Neuron (in vitro differentiated cells): ENCODE data around the gene ISY1.
"Not testable (repeated sequence)": the region's sequence is repeated elsewhere in the genome, so short reads cannot be mapped to it uniquely, and the experiment has no call there.

Source experiments
- H2AFZ ChIP-seq: one replicate; pipeline ENCODE4 v1.6.1; 2013; ENCODE audit warnings: low read depth, mild to moderate bottlenecking, inconsistent platforms, low read length, moderate library complexity
- H3K27me3 ChIP-seq: one replicate; pipeline ENCODE4 v1.6.1; 2013; ENCODE audit warnings: low read length; ENCODE audit not compliant: insufficient read depth
- H3K36me3 ChIP-seq: one replicate; pipeline ENCODE4 v1.6.1; 2013; ENCODE audit warnings: low read length; ENCODE audit not compliant: insufficient read depth
- H3K4me1 ChIP-seq: one replicate; pipeline ENCODE4 v1.6.1; 2013; ENCODE audit warnings: low read length; ENCODE audit not compliant: insufficient read depth
- H3K4me3 ChIP-seq: 2 replicates; pipeline ENCODE4 v1.5.1; 2013; ENCODE audit warnings: mild to moderate bottlenecking, low read length, moderate library complexity
- H3K9me3 ChIP-seq: one replicate; pipeline ENCODE4 v1.6.1; 2013; ENCODE audit warnings: low read length

Gene ISY1

DNA sequence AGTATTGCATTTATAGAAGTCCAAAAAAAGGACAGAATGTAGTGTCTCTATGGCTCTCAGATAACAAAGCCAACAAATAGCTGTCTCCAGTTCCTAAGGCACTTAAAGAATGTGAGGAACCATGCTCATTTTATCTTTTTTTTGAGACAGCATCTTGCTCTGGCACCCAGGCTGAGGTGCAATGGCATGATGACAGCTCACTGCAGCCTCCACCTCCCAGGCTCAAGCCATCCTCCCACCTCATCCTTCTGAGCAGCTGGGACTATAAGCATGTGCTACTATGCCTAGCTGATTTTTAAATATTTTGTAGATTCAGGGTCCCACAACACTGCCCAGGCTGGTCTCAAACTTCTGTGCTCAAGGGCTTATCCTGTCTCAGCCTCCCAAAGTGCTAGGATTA is 16.1 kb downstream of the ISY1 start:
- Histone ChIP-seq H3K9me3 (no peaks in the 10 kb centered on the region), H3K36me3 (peaks cover 58% of the 10 kb centered on the region), H3K27me3 (no peaks in the 10 kb centered on the region), H3K4me3 (no peak overlapping the region), H3K4me1 (no peaks in the 10 kb centered on the region), H2AFZ (no peak overlapping the region)

DNA sequence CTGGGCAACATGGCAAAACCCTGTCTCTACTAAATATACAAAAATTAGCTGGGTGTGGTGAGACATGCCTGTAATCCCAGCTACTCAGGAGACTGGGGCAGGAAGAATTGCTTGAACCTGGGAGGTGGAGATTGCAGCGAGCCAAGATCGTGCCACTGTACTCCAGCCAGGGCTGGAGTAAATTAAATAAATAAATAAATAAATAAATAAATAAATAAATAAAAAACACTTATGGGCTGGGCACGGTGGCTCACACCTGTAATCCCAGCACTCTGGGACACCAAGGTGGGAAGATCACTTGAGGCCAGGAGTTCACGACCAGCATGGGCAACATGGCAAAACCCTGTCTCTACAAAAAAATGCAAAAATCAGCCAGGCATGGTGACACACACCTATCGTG is 19.9 kb downstream of the ISY1 start:
- H3K4me1 ChIP-seq, H3K27me3 ChIP-seq, H3K9me3 ChIP-seq, H3K4me3 ChIP-seq, H2AFZ ChIP-seq: not testable (repeated sequence)
- H3K36me3 ChIP-seq, result peaks cover 55% of the 10 kb centered on the region

DNA sequence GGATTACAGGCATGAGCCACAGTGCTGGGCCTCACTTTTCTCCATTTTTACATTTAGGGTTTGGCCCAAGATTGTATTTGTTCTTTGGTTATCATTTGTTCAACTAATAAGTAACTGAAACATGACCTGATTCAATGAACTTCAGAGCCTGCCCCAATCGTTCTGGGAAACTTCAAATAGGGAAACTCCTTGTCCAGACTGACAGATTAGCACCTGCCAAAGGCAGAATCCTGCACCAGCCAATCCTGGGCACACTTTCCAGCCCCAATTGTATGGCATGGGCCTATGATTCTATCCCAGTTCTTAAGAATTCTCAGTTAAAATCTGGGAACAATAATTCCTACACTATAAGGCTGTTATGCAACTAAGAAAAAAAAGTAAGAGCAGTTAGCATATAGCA is 21.0 kb downstream of the ISY1 start:
- no peak overlapping the region for H3K4me3 ChIP-seq
- no peaks in the 10 kb centered on the region for H3K27me3 ChIP-seq
- H3K9me3 ChIP-seq, result no peaks in the 10 kb centered on the region
- H3K4me1 ChIP-seq, result no peaks in the 10 kb centered on the region
- H3K36me3 ChIP-seq, result peaks cover 46% of the 10 kb centered on the region
- H2AFZ ChIP-seq, result no peak overlapping the region

DNA sequence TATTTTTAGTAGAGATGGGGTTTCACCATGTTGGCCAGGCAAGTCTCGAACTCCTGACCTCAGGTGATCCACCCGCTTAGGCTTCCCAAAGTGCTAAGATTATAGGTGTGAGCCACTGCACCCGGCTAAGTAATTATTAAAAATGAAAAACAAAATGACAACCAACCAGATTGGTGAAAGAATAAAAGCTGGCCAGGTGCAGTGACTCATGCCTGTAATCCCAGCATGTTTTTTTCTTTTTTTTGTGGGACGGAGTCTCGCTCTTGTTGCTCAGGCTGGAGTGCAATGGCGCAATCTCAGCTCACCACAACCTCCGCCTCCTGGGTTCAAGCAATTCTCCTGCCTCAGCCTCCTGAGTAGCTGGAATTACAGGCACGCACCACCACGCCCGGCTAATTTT is 24.6 kb downstream of the ISY1 start:
- H3K4me3 ChIP-seq, H3K9me3 ChIP-seq, H3K4me1 ChIP-seq, H2AFZ ChIP-seq, H3K27me3 ChIP-seq: not testable (repeated sequence)
- peaks cover 53% of the 10 kb centered on the region for H3K36me3 ChIP-seq

DNA sequence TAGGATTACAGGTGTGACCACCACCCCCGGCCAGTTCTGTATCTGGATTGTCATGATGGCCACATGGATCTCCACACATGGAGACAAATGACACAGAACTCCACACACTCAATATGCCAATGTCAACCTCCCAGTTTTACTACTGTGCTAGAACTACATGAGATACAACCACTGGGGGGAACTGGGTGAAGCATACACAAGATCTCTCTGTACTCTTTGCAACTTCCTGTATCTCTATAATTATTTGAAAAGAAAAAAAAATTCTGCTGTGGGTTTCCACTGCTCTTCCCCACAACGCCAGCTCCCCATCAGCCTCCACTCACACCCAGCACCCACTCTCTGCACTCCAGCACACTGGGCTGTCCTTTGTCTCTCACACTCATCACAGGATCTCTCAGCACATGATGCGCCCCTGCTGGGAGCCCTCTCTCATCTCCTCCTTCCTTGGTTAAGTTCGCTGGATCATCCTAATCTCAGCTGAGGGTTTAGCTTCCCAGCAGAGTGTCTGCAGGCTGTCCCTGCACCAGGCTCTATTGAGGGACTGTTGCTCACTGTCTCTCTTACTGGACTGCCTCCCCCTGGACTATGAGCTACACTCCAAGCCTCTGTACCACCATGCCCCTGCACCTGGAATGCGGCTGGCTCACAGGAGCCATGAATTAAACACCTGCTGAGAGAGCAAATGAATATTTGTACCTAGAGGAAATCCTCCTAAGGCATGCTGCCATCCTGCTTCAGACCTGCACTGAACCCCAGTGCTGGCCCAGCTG is 28.6 kb downstream of the ISY1 start:
- Histone ChIP-seq H2AFZ (no peak overlapping the region), H3K27me3 (no peaks in the 10 kb centered on the region), H3K4me3 (no peak overlapping the region), H3K9me3 (no peaks in the 10 kb centered on the region), H3K36me3 (peaks cover 60% of the 10 kb centered on the region), H3K4me1 (no peaks in the 10 kb centered on the region)

DNA sequence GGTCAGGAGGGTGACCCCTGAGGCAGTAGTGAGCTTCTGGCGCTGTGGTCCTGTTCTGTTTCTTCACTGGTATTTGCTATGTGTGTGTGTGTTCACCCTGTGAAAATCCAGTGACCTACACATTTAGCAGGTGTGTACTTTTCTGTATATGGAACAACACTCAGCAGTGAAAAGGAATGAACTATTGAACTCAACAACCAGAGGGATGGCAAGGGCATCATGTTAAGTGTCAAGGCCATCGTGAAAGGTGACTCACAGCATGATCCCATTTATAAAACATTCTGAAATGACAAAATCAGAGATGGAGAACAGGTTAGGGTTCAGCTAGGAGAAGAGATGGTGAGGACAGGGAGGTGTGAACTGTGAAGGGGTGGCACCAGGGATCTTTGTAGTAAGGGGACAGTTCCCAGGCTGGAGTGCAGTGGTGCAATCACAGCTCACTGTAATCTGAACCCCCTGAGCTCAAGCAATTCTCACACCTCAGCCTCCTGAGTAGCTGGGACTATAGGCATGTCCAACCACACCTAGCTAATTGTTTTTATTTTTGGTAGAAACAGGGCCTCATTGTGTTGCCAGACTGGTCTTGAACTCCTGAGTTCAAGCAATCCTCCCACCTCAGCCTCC is 29.3 kb downstream of the ISY1 start:
- no peak overlapping the region for H3K4me3 ChIP-seq
- no peaks in the 10 kb centered on the region for H3K9me3 ChIP-seq
- H3K36me3 ChIP-seq, result peaks cover 63% of the 10 kb centered on the region
- no peaks in the 10 kb centered on the region for H3K4me1 ChIP-seq
- no peaks in the 10 kb centered on the region for H3K27me3 ChIP-seq
- no peak overlapping the region for H2AFZ ChIP-seq

DNA sequence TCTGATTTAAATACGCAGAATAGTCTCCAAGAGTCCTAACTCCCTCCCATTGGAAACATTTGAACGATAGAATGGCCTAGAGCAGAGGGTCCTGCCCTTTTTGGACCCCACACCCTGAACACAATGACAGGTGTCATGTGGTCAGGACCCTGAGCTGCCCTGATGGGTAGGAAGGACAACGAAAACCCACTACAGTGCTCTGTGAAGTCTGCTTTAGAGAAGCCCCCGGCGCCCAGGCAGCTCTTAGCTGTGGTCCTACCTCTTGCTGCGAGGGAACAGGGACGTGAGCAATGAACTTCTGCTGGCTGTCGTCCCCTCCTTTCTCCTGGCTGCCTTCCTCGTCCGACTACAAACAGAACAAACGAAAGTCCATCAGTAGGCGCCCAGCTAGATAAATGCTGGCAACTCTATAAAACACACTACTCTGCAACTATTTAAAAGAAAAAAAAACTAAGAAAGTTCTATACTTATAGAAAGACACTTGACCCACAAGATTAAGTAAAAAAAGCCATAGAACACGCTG is 30.5 kb downstream of the ISY1 start:
- Histone ChIP-seq H3K4me1 (no peaks in the 10 kb centered on the region), H3K36me3 (peaks cover 63% of the 10 kb centered on the region), H2AFZ (no peak overlapping the region), H3K9me3 (no peaks in the 10 kb centered on the region), H3K27me3 (no peaks in the 10 kb centered on the region), H3K4me3 (no peak overlapping the region)

DNA sequence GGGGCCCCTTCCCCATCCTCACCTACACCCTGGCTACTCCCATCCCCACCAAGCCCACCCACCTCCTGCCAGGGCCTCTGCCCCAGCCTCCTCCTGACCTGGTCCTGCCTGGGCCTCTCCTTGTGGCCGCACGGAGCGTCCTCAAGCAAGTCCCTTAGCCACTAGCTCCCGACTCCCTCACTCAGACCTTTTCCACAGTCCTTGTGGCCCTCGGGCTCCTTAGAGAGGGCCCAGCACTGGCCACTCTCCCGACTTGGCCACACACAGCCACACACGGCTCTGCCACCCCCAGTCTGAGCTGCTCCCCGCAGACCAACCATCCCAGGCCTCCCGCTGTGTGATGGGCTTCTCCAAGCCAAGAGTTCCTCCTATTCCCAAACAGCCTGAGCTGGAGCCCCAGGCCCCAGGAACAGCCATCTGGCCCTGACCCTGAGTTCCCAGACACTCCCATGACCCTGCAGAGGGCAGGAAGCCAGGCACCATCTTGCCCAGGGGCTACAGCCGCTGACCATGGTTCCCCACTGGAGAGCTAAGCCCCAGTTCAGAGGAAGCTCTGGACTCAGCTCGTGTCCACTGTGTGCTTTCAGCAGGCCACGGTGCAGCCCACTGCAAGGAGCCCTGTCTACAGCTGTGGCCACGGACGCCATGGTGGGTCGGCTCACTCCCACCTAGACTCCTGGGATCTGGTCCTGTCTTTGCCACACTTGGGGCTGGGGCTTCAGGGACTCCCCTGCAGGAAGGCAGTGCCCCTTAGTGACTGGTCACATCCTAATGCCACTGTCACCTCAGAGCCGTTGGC is 32.3 kb downstream of the ISY1 start:
- H3K27me3 ChIP-seq, result no peaks in the 10 kb centered on the region
- H3K9me3 ChIP-seq, result no peaks in the 10 kb centered on the region
- H2AFZ ChIP-seq, result no peak overlapping the region
- H3K4me1 ChIP-seq, result no peaks in the 10 kb centered on the region
- H3K4me3 ChIP-seq, result no peak overlapping the region
- peaks cover 48% of the 10 kb centered on the region for H3K36me3 ChIP-seq

DNA sequence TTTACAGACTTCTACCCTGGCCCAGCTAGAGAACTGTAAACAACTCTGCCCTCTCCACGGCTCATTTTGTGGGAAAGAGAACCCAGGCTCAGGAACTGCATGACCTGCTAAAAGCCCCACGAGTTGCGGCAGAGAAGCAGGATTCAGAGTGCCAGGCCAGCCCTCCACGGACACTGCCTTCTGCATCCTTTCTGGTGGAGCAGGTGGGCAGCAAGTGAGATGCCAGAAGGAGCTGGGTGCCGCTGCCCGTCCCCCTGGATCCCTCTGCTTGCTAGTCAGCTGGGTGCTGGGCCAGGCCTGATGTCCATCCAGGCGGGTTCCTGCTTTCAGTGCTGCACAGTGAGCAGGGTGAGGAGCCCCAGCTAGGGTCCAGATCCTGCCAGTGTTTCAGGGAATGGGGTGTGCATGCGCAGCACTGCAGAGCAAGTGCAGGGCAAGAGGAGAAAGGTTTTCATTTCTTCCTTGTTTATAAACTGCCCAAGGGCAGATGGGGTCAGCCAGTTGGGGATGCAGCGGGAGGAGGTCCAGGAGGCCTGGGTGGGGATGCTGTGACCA is 34.1 kb downstream of the ISY1 start:
- no peaks in the 10 kb centered on the region for H3K9me3 ChIP-seq
- H3K4me1 ChIP-seq, result no peaks in the 10 kb centered on the region
- peaks cover 37% of the 10 kb centered on the region for H3K36me3 ChIP-seq
- H2AFZ ChIP-seq, result no peak overlapping the region
- no peak overlapping the region for H3K4me3 ChIP-seq
- no peaks in the 10 kb centered on the region for H3K27me3 ChIP-seq

DNA sequence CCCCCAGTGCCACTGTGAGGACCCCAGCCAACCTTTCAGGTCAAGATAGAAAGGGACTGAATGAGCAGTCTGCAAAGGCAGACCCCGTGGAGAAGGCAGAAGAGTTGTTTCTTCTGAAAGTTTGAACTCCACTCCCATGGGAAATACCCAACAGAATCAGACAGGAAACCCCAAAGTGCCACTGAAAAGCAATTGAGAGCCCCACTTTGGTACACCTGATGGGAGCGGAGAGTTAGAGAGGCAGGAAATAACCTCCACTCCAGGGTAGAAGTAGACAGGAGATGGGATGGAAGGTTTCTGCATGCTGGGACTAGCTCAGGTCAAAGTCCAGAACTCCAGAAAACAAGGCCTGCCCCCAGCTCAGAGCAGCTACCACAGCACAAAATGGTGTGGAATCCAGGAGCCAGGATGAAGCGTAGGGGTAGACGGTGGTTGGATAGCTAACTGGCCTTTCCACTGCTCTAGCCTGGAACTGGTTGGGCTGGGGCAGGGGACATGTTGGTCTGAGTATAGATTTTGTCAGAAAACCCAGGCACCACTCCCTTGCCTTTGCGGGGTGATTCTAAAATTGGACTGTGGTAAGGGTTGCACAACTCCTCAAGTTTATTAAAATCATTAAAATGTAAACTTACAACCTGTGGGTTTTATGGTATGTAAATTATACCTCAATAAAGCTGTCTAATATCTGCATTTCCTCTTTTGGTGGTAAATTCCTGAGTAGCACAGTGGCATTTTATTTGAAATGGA is 37.4 kb downstream of the ISY1 start:
- Histone ChIP-seq H3K4me3 (no peak overlapping the region), H3K9me3 (no peaks in the 10 kb centered on the region), H2AFZ (no peak overlapping the region), H3K27me3 (no peaks in the 10 kb centered on the region), H3K36me3 (peaks cover 8% of the 10 kb centered on the region), H3K4me1 (peaks cover 20% of the 10 kb centered on the region)

DNA sequence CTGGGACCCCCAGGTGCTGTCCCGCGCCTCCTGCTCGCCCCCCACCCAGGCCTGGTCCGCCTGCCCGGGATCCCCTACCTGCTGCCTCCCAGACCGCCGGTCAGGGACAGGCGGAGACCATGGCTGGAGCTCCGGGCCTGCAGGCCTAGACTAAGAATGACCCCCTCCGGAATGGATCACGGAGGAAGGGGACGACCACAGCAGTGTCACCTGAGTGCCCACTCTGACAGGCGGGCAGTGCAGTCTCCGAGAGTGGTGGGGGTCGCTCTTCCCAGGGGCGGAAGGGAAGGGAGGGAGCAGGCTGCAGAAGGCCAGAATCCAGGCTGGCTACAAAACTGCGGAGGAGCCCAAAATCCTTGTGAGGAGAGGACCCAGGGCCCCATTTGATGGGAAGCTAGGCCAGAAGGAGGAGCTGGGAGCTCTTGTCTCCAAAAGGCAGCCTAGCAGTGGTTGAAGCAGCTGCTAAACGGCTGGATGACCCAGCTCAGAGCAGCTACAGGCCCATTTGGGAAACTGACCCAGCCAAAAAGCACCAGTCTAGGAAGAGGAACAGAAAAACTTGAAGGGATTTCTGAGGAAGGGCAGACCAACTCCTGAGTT is 38.4 kb downstream of the ISY1 start:
- no peaks in the 10 kb centered on the region for H3K9me3 ChIP-seq
- H3K4me3 ChIP-seq, result no peak overlapping the region
- no peaks in the 10 kb centered on the region for H3K27me3 ChIP-seq
- no peak overlapping the region for H2AFZ ChIP-seq
- H3K4me1 ChIP-seq, result peaks cover 23% of the 10 kb centered on the region
- H3K36me3 ChIP-seq, result peaks cover 6% of the 10 kb centered on the region

DNA sequence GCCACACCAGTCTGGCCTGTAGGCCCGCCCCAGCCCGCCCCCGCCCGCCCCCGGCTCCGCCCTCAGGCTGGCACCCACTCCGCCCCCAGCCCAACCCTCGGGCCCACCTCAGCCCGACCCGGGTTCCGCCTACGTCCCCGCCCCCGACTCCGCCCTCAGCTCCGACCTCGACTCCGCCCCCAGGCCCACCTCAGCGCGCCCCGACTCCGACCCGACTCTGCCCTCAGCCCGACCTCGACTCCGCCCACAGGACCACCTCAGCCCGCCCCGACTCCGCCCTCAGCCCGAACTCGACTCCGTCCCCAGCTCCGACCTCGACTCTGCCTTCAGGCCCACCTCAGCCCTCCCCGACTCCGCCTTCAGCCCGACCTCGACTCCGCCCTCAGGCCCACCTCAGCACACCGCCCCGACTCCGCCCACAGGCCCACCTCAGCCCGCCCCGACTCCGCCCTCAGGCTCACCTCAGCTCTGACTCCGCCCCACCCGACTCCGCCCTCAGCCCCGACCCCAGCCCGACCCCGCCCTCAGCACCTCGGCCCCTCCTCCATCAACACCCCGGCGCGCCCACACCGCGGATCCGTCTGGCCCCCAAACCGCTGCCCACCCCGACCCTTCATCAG is 39.0 kb downstream of the ISY1 start, which contains the start of gene RAB43:
Gene RAB43 (minus strand): TSS at position 13 of the 620 bp plus-strand sequence. CDS start 315 bp downstream, outside the sequence.
- Histone ChIP-seq H3K4me3 (peak within 1 kb of the TSS; percentile 83), H3K9me3 (no peaks in the 10 kb centered on the region), H3K4me1 (peaks cover 23% of the 10 kb centered on the region), H2AFZ (peak within 1 kb of the TSS; percentile 54), H3K27me3 (no peaks in the 10 kb centered on the region), H3K36me3 (peaks cover 2% of the 10 kb centered on the region)
